ENCODE measurements around the gene ZBTB17. TPM values are rescaled to one million over a fixed set of nuclear protein-coding genes. Genes with fewer than 3 reads are reported as not detected.

ZBTB17 gene
- total RNA-seq, 1 donor from 2014 or later, result 86.9 TPM

- Mint-ChIP-seq H3K4me1 (ENCODE audit: low read depth, unreplicated experiment) (peaks cover 1% of the 10 kb centered on the region), H3K27ac (ENCODE audit: unreplicated experiment) (no peak overlapping the region), H3K4me3 (ENCODE audit: unreplicated experiment) (no peak overlapping the region), H3K36me3 (ENCODE audit: unreplicated experiment) (no peaks in the 10 kb centered on the region), H3K27me3 (ENCODE audit: unreplicated experiment) (peaks cover 5% of the 10 kb centered on the region), H3K9me3 (ENCODE audit: unreplicated experiment) (peaks cover 5% of the 10 kb centered on the region)
- no peak for DNase-seq
- TF ChIP-seq, protein P1, sequence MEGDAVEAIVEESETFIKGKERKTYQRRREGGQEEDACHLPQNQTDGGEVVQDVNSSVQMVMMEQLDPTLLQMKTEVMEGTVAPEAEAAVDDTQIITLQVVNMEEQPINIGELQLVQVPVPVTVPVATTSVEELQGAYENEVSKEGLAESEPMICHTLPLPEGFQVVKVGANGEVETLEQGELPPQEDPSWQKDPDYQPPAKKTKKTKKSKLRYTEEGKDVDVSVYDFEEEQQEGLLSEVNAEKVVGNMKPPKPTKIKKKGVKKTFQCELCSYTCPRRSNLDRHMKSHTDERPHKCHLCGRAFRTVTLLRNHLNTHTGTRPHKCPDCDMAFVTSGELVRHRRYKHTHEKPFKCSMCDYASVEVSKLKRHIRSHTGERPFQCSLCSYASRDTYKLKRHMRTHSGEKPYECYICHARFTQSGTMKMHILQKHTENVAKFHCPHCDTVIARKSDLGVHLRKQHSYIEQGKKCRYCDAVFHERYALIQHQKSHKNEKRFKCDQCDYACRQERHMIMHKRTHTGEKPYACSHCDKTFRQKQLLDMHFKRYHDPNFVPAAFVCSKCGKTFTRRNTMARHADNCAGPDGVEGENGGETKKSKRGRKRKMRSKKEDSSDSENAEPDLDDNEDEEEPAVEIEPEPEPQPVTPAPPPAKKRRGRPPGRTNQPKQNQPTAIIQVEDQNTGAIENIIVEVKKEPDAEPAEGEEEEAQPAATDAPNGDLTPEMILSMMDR (IDR thresholded peaks at IDR 0.05; ENCODE audit: partially characterized antibody, unreplicated experiment), result no peak
Observed at GRCh38 chr1:16011936-16012589, 36.2 kb upstream of the ZBTB17 start.

- no peak overlapping the region for H3K4me3 Mint-ChIP-seq (ENCODE audit: unreplicated experiment)
- no peak for DNase-seq
- H3K4me1 Mint-ChIP-seq (ENCODE audit: low read depth, unreplicated experiment), result peaks cover 1% of the 10 kb centered on the region
- peaks cover 3% of the 10 kb centered on the region for H3K27me3 Mint-ChIP-seq (ENCODE audit: unreplicated experiment)
- TF ChIP-seq, protein P1 (IDR thresholded peaks at IDR 0.05; ENCODE audit: partially characterized antibody, unreplicated experiment), result no peak
- no peak overlapping the region for H3K27ac Mint-ChIP-seq (ENCODE audit: unreplicated experiment)
- H3K36me3 Mint-ChIP-seq (ENCODE audit: unreplicated experiment), result no peaks in the 10 kb centered on the region
- peaks cover 5% of the 10 kb centered on the region for H3K9me3 Mint-ChIP-seq (ENCODE audit: unreplicated experiment)
Observed at GRCh38 chr1:16010837-16011236, 34.9 kb upstream of the ZBTB17 start.

GRCh38 chr1:16009678-16010077, 33.8 kb upstream of the ZBTB17 start:
- no peak overlapping the region for H3K4me3 Mint-ChIP-seq (ENCODE audit: unreplicated experiment)
- peaks cover 1% of the 10 kb centered on the region for H3K4me1 Mint-ChIP-seq (ENCODE audit: low read depth, unreplicated experiment)
- DNase-seq, result no peak
- peaks cover 4% of the 10 kb centered on the region for H3K27me3 Mint-ChIP-seq (ENCODE audit: unreplicated experiment)
- TF ChIP-seq, protein P1 (IDR thresholded peaks at IDR 0.05; ENCODE audit: partially characterized antibody, unreplicated experiment), result no peak
- H3K27ac Mint-ChIP-seq (ENCODE audit: unreplicated experiment), result no peak overlapping the region
- H3K9me3 Mint-ChIP-seq (ENCODE audit: unreplicated experiment), result peaks cover 3% of the 10 kb centered on the region
- no peaks in the 10 kb centered on the region for H3K36me3 Mint-ChIP-seq (ENCODE audit: unreplicated experiment)

GRCh38 chr1:16009030-16009460, 33.1 kb upstream of the ZBTB17 start:
- Mint-ChIP-seq H3K27me3 (ENCODE audit: unreplicated experiment) (peaks cover 5% of the 10 kb centered on the region), H3K4me3 (ENCODE audit: unreplicated experiment) (no peak overlapping the region), H3K27ac (ENCODE audit: unreplicated experiment) (no peak overlapping the region), H3K36me3 (ENCODE audit: unreplicated experiment) (no peaks in the 10 kb centered on the region), H3K4me1 (ENCODE audit: low read depth, unreplicated experiment) (no peaks in the 10 kb centered on the region), H3K9me3 (ENCODE audit: unreplicated experiment) (peaks cover 3% of the 10 kb centered on the region)
- DNase-seq, result peak; percentile 93
- TF ChIP-seq, protein P1 (IDR thresholded peaks at IDR 0.05; ENCODE audit: partially characterized antibody, unreplicated experiment), result peak; percentile 98

DNA sequence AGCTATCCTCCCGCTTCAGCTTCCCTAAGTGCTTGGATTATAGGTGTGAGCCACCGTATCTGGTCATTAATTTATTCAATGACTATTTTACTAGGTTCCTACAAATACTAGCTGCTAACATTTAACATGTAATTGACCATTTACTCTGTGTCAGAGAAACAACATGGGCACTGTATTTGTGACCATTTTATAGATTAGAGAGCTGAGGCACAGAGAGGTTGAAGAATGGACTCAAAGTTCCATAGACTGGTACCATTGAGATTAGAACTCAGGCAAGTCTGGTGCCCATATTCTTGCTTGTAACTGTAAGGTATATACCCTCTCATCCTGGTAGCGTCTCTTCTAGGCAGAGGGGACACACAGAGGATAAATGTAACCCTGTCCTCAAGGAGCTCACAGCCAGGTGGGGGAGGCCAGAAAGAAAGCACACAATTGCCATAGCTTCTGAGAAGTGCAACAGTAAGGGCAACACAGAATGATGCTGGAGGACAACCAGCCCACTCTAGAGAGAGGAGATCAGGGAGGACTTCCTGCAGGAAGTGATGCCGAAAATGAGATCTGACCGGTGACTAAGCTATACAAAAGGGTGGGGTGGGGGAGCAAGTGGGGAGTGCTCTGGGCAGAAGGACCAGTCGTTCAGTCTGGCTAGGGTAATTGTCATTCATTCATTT, 31.9 kb upstream of the ZBTB17 start:
- Mint-ChIP-seq H3K27me3 (ENCODE audit: unreplicated experiment) (peaks cover 5% of the 10 kb centered on the region), H3K36me3 (ENCODE audit: unreplicated experiment) (no peaks in the 10 kb centered on the region), H3K4me1 (ENCODE audit: low read depth, unreplicated experiment) (no peaks in the 10 kb centered on the region), H3K27ac (ENCODE audit: unreplicated experiment) (peak overlapping the region; percentile 2), H3K9me3 (ENCODE audit: unreplicated experiment) (peaks cover 3% of the 10 kb centered on the region), H3K4me3 (ENCODE audit: unreplicated experiment) (no peak overlapping the region)
- DNase-seq, result no peak
- TF ChIP-seq, protein P1 (IDR thresholded peaks at IDR 0.05; ENCODE audit: partially characterized antibody, unreplicated experiment), result no peak
